HepG2 (cell line): ENCODE data around the gene HS6ST1. TPM values are rescaled to one million over a fixed set of nuclear protein-coding genes. Genes with fewer than 3 reads are reported as not detected.

Experiments used
- AGO2 ChIP-seq: fragments of 200-400 bp; formaldehyde crosslinking; optimal IDR thresholded peaks from 2 replicates; pipeline ENCODE3; 2017; ENCODE audit warnings: mild to moderate bottlenecking, low read depth, low read length, moderate library complexity
- ATF7 ChIP-seq, 2 experiments: fragments of 450-650 bp in 1 of 2; sonication (generic) in 1 of 2; formaldehyde crosslinking in 1 of 2; IDR thresholded peaks; 2 replicates each; pipeline versions ENCODE4 v1.4.0 to v1.6.1; 2016 to 2020; ENCODE audit warnings: antibody characterized with exemption in 1 of 2, mild to moderate bottlenecking in 1 of 2, missing genetic modification reagents in 1 of 2
- CENPT ChIP-seq: sonication (generic); formaldehyde crosslinking; IDR thresholded peaks from 2 replicates; pipeline ENCODE4 v1.8.0; 2022; ENCODE audit warnings: low read depth, mild to moderate bottlenecking, moderate library complexity, missing genetic modification reagents
- NCOA2 ChIP-seq: sonication (generic); formaldehyde crosslinking; IDR thresholded peaks from 2 replicates; pipeline ENCODE4 v1.8.0; 2022; ENCODE audit warnings: inconsistent platforms
- NR2C2 ChIP-seq: sonication (generic); formaldehyde crosslinking; IDR thresholded peaks from 2 replicates; pipeline ENCODE4 v1.4.0; 2020; ENCODE audit warnings: missing genetic modification reagents, mild to moderate bottlenecking, moderate library complexity, borderline replicate concordance
- PITX1 ChIP-seq: sonication (generic); formaldehyde crosslinking; IDR thresholded peaks from 2 replicates; pipeline ENCODE4 v1.5.1; 2020; ENCODE audit warnings: mild to moderate bottlenecking, missing genetic modification reagents
- RAD21 ChIP-seq: fragments of 450-650 bp; formaldehyde crosslinking; IDR thresholded peaks from 2 replicates; pipeline ENCODE4 v1.5.0; 2020; ENCODE audit warnings: mild to moderate bottlenecking
- RELA ChIP-seq: sonication (generic); formaldehyde crosslinking; IDR thresholded peaks from 2 replicates; pipeline ENCODE4 v1.4.0; 2020; ENCODE audit warnings: missing genetic modification reagents
- SMYD3 ChIP-seq: sonication (generic); formaldehyde crosslinking; IDR thresholded peaks from 2 replicates; pipeline ENCODE4 v1.8.1; 2023; ENCODE audit warnings: mild to moderate bottlenecking, missing genetic modification reagents
- ZNF431 ChIP-seq: sonication (generic); formaldehyde crosslinking; IDR thresholded peaks from 2 replicates; pipeline ENCODE4 v1.9.0; 2022; ENCODE audit warnings: missing genetic modification reagents, low read depth, mild to moderate bottlenecking, borderline replicate concordance
- ZNF569 ChIP-seq: sonication (generic); formaldehyde crosslinking; IDR thresholded peaks from 2 replicates; pipeline ENCODE4 v1.5.0; 2020; ENCODE audit warnings: mild to moderate bottlenecking, missing genetic modification reagents, moderate library complexity, borderline replicate concordance
- polyA plus RNA-seq, 8 experiments: library from polyadenylated mRNA; depleted of rRNA in 3 of 8; stranded (reverse) in 7 of 8; unstranded in 1 of 8; fragments of >200 nt; fragmentation: Illumina TruSeq in 4 of 8; extraction: Trizol in 4 of 8; gene quantifications; 2 replicates each; pipeline versions ENCODE4 v1.2.1 to v1.2.3, GENCODE V29; 2011 to 2016; ENCODE audit warnings: low read depth in 4 of 8, missing spikeins in 1 of 8, mixed read lengths in 1 of 8; ENCODE audit not compliant: insufficient read depth in 1 of 8
- total RNA-seq, 5 experiments: library from RNA; depleted of rRNA; stranded (reverse); fragments of >200 nt; fragmentation: Illumina TruSeq; extraction: Trizol; gene quantifications; 2 replicates each; pipeline ENCODE4 v1.2.3, GENCODE V29; 2016; ENCODE audit warnings: low read depth in 1 of 5
- TF ChIP-seq, protein P1 (sequence below): sonication (generic); formaldehyde crosslinking; IDR thresholded peaks from 2 replicates; pipeline ENCODE4 v1.5.1; 2020; ENCODE audit warnings: missing genetic modification reagents, mild to moderate bottlenecking, borderline replicate concordance
- TF ChIP-seq, protein P2 (sequence below): sonication (generic); formaldehyde crosslinking; IDR thresholded peaks from 2 replicates; pipeline ENCODE4 v1.8.1; 2022; ENCODE audit warnings: mild to moderate bottlenecking, missing genetic modification reagents
- TF ChIP-seq, protein P3 (sequence below): sonication (generic); formaldehyde crosslinking; IDR thresholded peaks from 2 replicates; pipeline ENCODE4 v1.4.0; 2020; ENCODE audit warnings: mild to moderate bottlenecking, missing genetic modification reagents
- TF ChIP-seq, protein P4 (sequence below): sonication (generic); formaldehyde crosslinking; IDR thresholded peaks from 2 replicates; pipeline ENCODE4 v1.5.0; 2020; ENCODE audit warnings: missing genetic modification reagents

Gene HS6ST1
- total and polyA plus RNA-seq, 2 of the 13 experiments (the other 11 are each of a cell fraction or from before 2014, with no cell fraction given) = 34.5 to 84.6 TPM

DNA sequence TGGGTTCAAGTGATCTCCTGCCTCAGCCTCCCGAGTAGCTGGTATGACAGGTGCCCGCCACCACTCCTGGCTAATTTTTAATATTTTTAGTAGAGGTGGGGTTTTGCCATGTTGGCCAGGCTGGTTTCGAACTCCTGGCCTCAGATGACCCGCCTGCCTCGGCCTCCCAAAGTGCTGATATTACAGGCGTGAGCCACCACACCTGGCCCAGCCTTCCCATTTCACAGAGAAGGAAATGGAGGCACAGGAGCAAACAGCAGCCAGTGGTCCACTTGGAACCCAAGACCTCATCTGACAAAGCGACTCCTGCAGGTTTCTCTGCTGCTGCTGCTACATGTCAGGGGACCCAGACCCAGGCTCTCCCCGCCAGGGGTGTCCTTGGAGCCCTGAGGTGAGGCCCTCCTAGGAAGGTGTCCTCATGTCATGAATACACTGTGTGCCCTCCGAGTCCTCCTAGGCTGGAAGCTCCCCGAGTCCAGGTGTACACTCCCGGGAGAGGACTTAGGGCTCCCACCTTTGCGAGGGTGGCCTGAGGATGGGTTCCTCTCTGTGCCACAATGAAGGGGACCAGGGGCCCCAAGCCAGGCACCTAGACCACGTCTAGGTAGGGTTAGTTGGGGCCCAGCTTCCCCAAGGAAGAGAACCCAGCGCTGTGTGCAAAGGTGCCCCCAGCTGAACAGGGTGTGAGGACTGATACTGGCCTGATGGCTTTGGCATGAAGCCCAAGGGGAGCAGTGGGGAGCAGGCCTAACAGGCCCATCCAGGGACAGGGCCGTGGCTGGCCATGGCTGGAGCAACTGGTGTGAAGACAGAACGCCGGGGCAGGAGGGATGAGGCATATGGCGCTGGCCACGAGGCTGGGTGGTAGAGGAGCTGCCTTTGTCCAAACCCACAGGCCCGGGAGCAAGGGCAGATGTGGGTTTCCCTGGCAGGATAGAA lies 56.1 kb downstream of the HS6ST1 start (continued):
- TF ChIP-seq NR2C2 (no peak), CENPT (CRISPR knock-in tag) (no peak), RAD21 (CRISPR knock-in tag) (no peak), ZNF431 (CRISPR knock-in tag) (no peak), ATF7 (IDR thresholded peaks at IDR 0.05) (no peak), ATF7 (CRISPR knock-in tag; IDR thresholded peaks at IDR 0.05) (no peak), AGO2 (peak; percentile 99), SMYD3 (no peak), PITX1 (no peak), NCOA2 (no peak), RELA (no peak), ZNF569 (no peak)
- TF ChIP-seq, protein P1, sequence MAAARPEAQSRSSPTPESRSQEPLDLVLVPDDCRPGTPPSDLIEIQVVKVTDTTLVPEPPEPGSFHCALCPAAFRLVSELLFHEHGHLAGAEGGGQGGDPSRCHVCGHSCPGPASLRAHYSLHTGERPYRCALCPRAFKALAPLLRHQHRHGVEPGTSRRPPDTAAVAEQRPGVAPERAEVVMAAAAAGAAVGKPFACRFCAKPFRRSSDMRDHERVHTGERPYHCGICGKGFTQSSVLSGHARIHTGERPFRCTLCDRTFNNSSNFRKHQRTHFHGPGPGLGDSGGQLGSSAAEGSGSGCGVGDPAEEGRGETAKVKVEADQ (CRISPR knock-in tag) = no peak
- TF ChIP-seq, protein P2, sequence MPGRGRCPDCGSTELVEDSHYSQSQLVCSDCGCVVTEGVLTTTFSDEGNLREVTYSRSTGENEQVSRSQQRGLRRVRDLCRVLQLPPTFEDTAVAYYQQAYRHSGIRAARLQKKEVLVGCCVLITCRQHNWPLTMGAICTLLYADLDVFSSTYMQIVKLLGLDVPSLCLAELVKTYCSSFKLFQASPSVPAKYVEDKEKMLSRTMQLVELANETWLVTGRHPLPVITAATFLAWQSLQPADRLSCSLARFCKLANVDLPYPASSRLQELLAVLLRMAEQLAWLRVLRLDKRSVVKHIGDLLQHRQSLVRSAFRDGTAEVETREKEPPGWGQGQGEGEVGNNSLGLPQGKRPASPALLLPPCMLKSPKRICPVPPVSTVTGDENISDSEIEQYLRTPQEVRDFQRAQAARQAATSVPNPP (CRISPR knock-in tag) = no peak
- TF ChIP-seq, protein P3, sequence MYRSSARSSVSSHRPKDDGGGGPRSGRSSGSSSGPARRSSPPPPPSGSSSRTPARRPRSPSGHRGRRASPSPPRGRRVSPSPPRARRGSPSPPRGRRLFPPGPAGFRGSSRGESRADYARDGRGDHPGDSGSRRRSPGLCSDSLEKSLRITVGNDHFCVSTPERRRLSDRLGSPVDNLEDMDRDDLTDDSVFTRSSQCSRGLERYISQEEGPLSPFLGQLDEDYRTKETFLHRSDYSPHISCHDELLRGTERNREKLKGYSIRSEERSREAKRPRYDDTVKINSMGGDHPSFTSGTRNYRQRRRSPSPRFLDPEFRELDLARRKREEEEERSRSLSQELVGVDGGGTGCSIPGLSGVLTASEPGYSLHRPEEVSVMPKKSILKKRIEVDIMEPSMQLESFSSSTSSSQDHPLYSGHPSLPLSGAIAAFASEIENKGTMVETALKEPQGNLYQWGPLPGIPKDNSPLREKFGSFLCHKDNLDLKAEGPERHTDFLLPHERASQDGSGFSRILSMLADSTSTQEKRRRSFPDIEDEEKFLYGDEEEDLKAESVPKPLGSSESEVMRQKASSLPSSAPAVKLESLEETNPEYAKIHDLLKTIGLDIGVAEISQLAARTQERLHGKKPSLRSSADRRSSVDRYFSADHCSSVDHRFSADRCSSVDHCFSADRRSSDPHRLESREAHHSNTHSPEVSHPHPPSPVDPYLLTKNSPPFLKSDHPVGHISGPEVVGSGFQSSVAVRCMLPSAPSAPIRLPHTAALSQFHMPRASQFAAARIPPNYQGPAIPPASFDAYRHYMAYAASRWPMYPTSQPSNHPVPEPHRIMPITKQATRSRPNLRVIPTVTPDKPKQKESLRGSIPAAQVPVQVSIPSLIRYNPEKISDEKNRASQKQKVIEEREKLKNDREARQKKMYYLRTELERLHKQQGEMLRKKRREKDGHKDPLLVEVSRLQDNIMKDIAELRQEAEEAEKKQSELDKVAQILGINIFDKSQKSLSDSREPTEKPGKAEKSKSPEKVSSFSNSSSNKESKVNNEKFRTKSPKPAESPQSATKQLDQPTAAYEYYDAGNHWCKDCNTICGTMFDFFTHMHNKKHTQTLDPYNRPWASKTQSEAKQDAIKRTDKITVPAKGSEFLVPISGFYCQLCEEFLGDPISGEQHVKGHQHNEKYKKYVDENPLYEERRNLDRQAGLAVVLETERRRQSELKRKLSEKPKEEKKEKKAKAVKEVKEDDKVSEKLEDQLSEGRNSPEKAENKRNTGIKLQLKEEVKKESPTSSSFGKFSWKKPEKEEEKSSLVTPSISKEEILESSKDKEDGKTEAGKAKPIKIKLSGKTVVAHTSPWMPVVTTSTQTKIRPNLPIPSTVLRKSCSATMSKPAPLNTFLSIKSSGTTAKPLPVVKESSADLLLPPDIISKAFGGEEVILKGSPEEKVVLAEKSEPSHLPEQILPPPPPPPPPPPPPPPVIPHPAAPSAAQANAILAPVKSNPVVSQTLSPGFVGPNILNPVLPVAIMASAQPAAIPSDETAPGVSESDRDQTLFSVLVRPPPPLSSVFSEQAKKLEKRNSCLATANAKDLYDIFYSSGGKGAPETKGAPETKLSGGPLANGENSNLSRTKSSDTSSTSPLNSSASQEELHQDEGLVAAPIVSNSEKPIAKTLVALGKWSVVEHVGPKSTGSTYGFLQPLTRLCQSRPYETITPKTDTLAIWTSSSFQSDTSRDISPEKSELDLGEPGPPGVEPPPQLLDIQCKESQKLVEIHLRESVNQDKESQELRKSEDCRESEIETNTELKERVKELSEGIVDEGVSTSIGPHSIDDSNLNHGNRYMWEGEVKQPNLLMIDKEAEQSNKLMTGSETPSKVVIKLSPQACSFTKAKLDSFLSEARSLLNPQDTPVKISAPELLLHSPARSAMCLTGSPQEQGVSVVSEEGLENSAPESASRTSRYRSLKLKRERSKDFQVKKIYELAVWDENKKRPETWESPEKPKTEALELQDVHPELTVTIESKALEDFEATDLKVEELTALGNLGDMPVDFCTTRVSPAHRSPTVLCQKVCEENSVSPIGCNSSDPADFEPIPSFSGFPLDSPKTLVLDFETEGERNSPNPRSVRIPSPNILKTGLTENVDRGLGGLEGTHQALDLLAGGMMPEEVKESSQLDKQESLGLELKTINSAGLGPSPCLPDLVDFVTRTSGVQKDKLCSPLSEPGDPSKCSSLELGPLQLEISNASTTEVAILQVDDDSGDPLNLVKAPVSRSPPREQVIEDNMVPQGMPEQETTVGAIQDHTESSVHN = 0 out of 2 replicates have a peak, but pooled peaks have one; percentile 54
- TF ChIP-seq, protein P4, sequence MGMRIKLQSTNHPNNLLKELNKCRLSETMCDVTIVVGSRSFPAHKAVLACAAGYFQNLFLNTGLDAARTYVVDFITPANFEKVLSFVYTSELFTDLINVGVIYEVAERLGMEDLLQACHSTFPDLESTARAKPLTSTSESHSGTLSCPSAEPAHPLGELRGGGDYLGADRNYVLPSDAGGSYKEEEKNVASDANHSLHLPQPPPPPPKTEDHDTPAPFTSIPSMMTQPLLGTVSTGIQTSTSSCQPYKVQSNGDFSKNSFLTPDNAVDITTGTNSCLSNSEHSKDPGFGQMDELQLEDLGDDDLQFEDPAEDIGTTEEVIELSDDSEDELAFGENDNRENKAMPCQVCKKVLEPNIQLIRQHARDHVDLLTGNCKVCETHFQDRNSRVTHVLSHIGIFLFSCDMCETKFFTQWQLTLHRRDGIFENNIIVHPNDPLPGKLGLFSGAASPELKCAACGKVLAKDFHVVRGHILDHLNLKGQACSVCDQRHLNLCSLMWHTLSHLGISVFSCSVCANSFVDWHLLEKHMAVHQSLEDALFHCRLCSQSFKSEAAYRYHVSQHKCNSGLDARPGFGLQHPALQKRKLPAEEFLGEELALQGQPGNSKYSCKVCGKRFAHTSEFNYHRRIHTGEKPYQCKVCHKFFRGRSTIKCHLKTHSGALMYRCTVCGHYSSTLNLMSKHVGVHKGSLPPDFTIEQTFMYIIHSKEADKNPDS (CRISPR knock-in tag) = no peak
